ENCODE results near the gene MCU.
A peak's percentile ranks its signal among the peaks of the same experiment; 100 is the strongest.
"Not testable (repeated sequence)": the region's sequence is repeated elsewhere in the genome, so short reads cannot be mapped to it uniquely, and the experiment has no call there.

The MCU gene

DNA sequence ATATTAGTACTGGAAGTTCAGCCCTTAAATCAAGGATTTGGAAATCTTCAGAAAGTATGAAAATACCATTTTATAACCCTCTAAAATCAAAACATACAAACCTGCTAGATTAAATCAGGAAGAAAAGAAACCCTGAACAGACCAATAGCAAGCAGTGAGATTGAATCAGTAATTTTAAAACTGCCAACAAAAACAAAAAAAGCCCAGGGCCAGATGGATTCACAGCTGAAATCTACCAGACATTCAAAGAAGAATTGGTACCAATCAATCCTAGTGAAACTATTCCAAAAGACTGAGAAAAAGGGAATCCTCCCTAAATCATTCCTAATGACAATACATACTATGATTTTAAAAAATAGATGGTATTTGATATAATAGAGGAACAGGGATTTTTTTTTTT is 70.1 kb downstream of the MCU start:
- DNase-seq (ENCODE audit: extremely low read depth, low read depth) = no peak
- TF ChIP-seq, protein P1, sequence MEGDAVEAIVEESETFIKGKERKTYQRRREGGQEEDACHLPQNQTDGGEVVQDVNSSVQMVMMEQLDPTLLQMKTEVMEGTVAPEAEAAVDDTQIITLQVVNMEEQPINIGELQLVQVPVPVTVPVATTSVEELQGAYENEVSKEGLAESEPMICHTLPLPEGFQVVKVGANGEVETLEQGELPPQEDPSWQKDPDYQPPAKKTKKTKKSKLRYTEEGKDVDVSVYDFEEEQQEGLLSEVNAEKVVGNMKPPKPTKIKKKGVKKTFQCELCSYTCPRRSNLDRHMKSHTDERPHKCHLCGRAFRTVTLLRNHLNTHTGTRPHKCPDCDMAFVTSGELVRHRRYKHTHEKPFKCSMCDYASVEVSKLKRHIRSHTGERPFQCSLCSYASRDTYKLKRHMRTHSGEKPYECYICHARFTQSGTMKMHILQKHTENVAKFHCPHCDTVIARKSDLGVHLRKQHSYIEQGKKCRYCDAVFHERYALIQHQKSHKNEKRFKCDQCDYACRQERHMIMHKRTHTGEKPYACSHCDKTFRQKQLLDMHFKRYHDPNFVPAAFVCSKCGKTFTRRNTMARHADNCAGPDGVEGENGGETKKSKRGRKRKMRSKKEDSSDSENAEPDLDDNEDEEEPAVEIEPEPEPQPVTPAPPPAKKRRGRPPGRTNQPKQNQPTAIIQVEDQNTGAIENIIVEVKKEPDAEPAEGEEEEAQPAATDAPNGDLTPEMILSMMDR (IDR thresholded peaks at IDR 0.05; ENCODE audit: low read depth, low read length) = no peak

DNA sequence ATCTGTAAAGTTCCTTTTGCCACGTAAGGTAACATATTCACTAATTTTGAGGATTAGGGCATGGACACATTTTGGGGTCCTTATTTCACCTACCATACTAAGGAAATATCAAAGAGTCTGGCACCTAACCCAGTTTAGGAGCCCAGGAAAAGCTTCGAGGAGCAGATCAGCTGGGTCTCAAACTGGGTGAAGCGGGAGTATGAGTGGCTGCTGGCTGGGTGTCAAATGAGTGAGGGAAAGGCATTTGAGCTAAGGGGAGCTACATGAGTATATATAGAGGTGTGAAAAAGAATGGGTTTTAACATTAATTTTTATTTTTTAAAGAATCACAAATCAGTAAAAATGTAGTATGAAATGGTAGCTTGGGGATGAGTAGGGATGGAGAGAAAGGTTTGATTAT is 71.3 kb downstream of the MCU start:
- TF ChIP-seq, protein P1 (IDR thresholded peaks at IDR 0.05; ENCODE audit: low read depth, low read length) = no peak
- no peak for DNase-seq (ENCODE audit: extremely low read depth, low read depth)

DNA sequence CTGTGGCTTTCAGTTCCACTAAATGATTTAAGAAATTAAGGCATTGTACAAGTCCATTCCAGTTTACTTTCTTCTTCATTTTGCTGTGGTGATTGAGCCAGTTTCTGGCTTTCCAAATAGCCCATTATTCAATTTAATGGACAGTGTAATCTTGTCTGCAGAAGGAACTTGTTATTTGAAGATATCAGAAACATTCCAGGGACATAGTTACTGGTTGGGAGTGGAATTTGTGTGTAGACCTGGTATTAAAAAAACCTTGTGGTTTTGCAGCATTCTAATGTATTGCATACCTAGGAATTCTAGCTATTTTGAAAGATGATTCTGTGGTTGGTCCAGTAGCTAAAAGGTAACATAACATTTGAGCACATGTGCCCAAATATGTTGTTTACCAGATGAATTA is 72.2 kb downstream of the MCU start:
- peak; percentile 40 for DNase-seq (ENCODE audit: extremely low read depth, low read depth)
- TF ChIP-seq, protein P1 (IDR thresholded peaks at IDR 0.05; ENCODE audit: low read depth, low read length) = no peak

DNA sequence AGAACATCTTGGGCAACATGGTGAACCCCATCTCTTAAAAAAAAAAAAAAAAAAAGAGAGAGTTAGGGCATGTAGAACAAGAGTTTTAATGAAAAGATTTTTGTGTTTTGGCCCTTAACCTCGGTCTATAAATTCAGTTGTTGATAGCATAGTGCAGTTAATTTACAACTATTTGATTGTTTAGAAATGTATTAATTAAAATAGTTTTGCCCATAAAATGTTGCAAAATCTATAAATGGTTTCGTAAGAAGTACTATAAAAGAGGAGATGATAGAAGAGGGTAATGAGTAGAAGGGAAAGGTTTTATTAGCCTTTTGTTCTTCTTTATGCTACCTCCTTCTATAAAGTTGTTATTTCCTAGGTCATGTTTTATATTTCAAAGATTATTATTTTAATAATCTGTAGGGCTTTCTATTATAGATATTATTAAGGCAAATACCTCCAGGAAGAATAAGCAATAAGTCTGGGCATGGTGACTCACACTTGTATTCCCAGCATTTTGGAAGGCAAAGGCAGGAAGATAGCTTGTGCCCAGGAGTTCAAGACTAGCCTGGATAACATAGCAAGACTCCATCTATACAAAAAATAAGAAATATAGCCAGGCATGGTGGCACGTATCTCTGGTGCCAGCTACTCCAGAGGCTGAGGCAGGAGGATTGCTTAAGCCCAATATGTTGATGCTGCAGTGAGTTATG is 73.3 kb downstream of the MCU start:
- TF ChIP-seq, protein P1 (IDR thresholded peaks at IDR 0.05; ENCODE audit: low read depth, low read length) = no peak
- DNase-seq (ENCODE audit: extremely low read depth, low read depth) = no peak

DNA sequence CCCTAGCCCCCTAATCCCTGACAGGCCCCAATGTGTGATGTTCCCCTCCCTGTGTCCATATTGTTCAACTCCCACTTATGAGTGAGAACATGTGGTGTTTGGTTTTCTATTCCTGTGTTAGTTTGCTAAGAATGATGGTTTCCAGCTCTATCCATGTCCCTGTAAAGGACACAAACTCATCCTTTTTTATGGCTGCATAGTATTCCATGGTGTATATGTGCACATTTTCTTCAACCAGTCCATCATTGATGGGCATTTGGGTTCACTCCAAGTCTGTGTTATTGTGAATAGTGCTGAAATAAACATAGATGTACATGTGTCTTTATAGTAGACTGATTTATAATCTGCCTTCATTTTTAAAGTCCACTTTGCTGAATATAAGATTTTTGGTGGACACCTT is 79.3 kb downstream of the MCU start:
- not testable (repeated sequence) for DNase-seq (ENCODE audit: extremely low read depth, low read depth)

DNA sequence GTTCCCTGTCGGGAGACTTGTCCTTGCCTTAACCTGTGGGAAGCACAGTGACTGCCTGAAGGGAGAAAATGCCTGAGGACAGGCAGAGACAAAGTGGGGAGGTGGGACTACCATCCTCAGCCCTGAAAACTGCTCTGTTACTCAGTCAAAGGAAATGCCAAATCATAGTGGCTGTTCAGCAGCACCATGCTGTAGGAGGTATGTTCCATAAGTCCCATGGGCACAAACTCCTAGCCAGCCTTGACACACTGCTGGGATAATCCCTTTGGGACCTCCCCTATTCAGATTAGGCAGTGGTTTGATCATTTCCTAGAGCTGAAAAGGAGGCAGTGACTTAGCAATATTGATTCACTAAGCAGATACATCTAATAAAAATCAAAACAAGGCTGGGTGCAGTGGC is 80.1 kb downstream of the MCU start:
- TF ChIP-seq, protein P1 (IDR thresholded peaks at IDR 0.05; ENCODE audit: low read depth, low read length) = no peak
- no peak for DNase-seq (ENCODE audit: extremely low read depth, low read depth)

DNA sequence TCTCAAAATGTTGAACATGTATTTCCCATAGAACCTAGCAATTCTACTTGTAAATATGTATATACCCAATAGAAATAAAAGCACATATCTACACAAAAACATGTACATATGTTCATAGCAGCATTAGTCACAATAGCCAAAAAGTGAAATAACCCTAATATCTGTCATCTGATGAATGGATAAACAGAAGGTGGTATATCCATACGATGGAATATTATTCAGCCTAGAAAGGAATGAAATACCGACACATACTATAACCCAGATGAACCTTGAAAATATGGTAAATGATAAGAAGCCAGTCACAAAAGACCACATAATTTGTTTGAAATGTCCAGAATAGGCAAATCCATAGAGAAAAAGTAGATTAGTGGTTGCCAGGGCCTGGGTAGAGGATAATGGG is 87.9 kb downstream of the MCU start:
- TF ChIP-seq, protein P1 (IDR thresholded peaks at IDR 0.05; ENCODE audit: low read depth, low read length) = no peak
- no peak for DNase-seq (ENCODE audit: extremely low read depth, low read depth)

Measured in AG09319 (cell line).